Mesendoderm (in vitro differentiated cells): Measurements from ENCODE around the gene NFASC.
A peak's percentile ranks its signal among the peaks of the same experiment; 100 is the strongest.

Source experiments
- DNase-seq: peaks from one replicate; pipeline ENCODE4 v3.0.0; 2013
- H2AK5ac ChIP-seq: 2 replicates; pipeline ENCODE4 v1.6.1; 2013; ENCODE audit warnings: low read length, inconsistent platforms
- H2BK120ac ChIP-seq: 2 replicates; pipeline ENCODE4 v1.6.1; 2013; ENCODE audit warnings: low read depth, mild to moderate bottlenecking, low read length, moderate library complexity, mixed read lengths
- H2BK15ac ChIP-seq: replicated peaks from 2 replicates; pipeline ENCODE4 v1.6.1; 2013; ENCODE audit warnings: low read depth, mild to moderate bottlenecking, moderate library complexity
- H2BK5ac ChIP-seq: 2 replicates; pipeline ENCODE4 v1.6.1; 2013; ENCODE audit warnings: low read length, inconsistent platforms
- H3K18ac ChIP-seq: 2 replicates; pipeline ENCODE4 v1.6.1; 2013; ENCODE audit warnings: mild to moderate bottlenecking, low read length, mixed read lengths
- H3K23ac ChIP-seq: one replicate; pipeline ENCODE4 v1.6.1; 2013; ENCODE audit warnings: low read length
- H3K27ac ChIP-seq: 2 replicates; pipeline ENCODE4 v1.5.1; 2013; ENCODE audit warnings: low read depth, mild to moderate bottlenecking, inconsistent platforms, low read length, moderate library complexity
- H3K27me3 ChIP-seq: 2 replicates; pipeline ENCODE4 v1.6.1; 2013; ENCODE audit warnings: low read length, control low read depth, mild to moderate bottlenecking, inconsistent platforms; ENCODE audit not compliant: insufficient read depth, poor library complexity
- H3K36me3 ChIP-seq: 2 replicates; pipeline ENCODE4 v1.6.1; 2013; ENCODE audit warnings: low read length, inconsistent platforms; ENCODE audit not compliant: control insufficient read depth, insufficient read depth
- H3K4ac ChIP-seq: one replicate; pipeline ENCODE4 v1.6.1; 2013; ENCODE audit warnings: low read depth, mild to moderate bottlenecking, low read length, moderate library complexity
- H3K4me1 ChIP-seq: 2 replicates; pipeline ENCODE4 v1.6.1; 2013; ENCODE audit warnings: low read depth, low read length, inconsistent platforms; ENCODE audit not compliant: control insufficient read depth
- H3K4me2 ChIP-seq: 2 replicates; pipeline ENCODE4 v1.6.1; 2013; ENCODE audit warnings: low read length
- H3K4me3 ChIP-seq: 2 replicates; pipeline ENCODE4 v1.5.1; 2013; ENCODE audit warnings: mild to moderate bottlenecking, low read length
- H3K56ac ChIP-seq: one replicate; pipeline ENCODE4 v1.6.1; 2013; ENCODE audit warnings: low read length
- H3K79me1 ChIP-seq: 2 replicates; pipeline ENCODE4 v1.6.1; 2013; ENCODE audit warnings: low read length, inconsistent platforms
- H3K79me2 ChIP-seq: 2 replicates; pipeline ENCODE4 v1.6.1; 2013; ENCODE audit warnings: mild to moderate bottlenecking, low read length; ENCODE audit not compliant: control insufficient read depth, insufficient read depth
- H3K9ac ChIP-seq: 2 replicates; pipeline ENCODE4 v1.6.1; 2013; ENCODE audit warnings: low read length, inconsistent platforms
- H4K5ac ChIP-seq: one replicate; pipeline ENCODE4 v1.6.1; 2013; ENCODE audit warnings: low read length
- H4K8ac ChIP-seq: one replicate; pipeline ENCODE4 v1.6.1; 2013; ENCODE audit warnings: low read depth, mild to moderate bottlenecking, control low read depth, low read length, moderate library complexity
- WGBS: extraction: QIAGEN DNeasy Blood & Tissue Kit; methylation state at CpG from one replicate; pipeline ENCODE4 v1.1.7; 2013; ENCODE audit warnings: low lambda C conversion rate, missing lambda C conversion rate; ENCODE audit not compliant: insufficient coverage; ENCODE audit errors: extremely low coverage; 5-methylcytosine and 5-hydroxymethylcytosine counted together

NFASC gene

GRCh38 chr1:205044741-205045140, 174.1 kb downstream of the NFASC start:
- DNase-seq: peak; percentile 32
- peaks cover 10% of the 10 kb centered on the region for H3K27me3 ChIP-seq

DNA sequence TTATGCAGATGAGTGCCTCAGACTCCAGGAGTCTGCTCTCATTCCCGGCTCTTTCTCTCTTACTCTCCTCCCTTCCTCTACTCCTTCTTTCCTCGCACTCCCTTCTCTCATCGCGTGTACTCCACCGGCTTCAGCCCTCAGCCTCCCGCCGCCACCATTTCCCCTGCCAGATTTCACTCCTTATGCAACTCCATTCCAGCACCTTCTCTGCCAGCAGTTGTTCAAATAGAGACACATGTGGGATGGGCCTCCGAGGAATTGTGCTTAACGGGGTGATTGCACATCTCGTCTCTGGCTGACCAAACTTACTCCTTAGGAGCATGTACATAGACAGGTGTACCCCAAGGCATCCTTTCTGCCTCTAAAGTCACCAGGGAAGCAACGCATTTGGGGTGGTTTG, 174.5 kb downstream of the NFASC start:
- no peak overlapping the region for H3K27ac ChIP-seq
- H2BK120ac ChIP-seq: no peak overlapping the region
- H3K79me1 ChIP-seq: no peaks in the 10 kb centered on the region
- H3K56ac ChIP-seq: no peak overlapping the region
- no peak overlapping the region for H2BK15ac ChIP-seq
- WGBS: no CpG with 5 or more reads among the region's 11 CpGs
- no peak overlapping the region for H3K4me3 ChIP-seq
- no peak overlapping the region for H3K4me2 ChIP-seq
- no peak overlapping the region for H4K5ac ChIP-seq
- H3K27me3 ChIP-seq: peaks cover 10% of the 10 kb centered on the region
- no peak overlapping the region for H3K9ac ChIP-seq
- no peak overlapping the region for H2BK5ac ChIP-seq
- H3K4ac ChIP-seq: no peak overlapping the region
- H3K23ac ChIP-seq: no peak overlapping the region
- no peak overlapping the region for H2AK5ac ChIP-seq
- no peak for DNase-seq
- H3K18ac ChIP-seq: no peak overlapping the region
- H4K8ac ChIP-seq: no peak overlapping the region
- no peaks in the 10 kb centered on the region for H3K79me2 ChIP-seq
- no peaks in the 10 kb centered on the region for H3K36me3 ChIP-seq
- H3K4me1 ChIP-seq: no peaks in the 10 kb centered on the region

More at GRCh38 chr1:205044741-205045140, 174.1 kb downstream of the NFASC start:
- Histone ChIP-seq H4K5ac (no peak overlapping the region), H3K18ac (no peak overlapping the region), H3K4ac (no peak overlapping the region), H3K4me1 (no peaks in the 10 kb centered on the region), H3K4me3 (no peak overlapping the region), H4K8ac (no peak overlapping the region), H3K56ac (no peak overlapping the region), H2BK120ac (no peak overlapping the region), H3K79me2 (no peaks in the 10 kb centered on the region), H2BK5ac (no peak overlapping the region), H3K4me2 (no peak overlapping the region), H2AK5ac (no peak overlapping the region), H2BK15ac (no peak overlapping the region), H3K23ac (no peak overlapping the region), H3K9ac (no peak overlapping the region), H3K36me3 (no peaks in the 10 kb centered on the region), H3K27ac (no peak overlapping the region), H3K79me1 (no peaks in the 10 kb centered on the region)
- WGBS: no CpG with 5 or more reads among the region's 5 CpGs

DNA sequence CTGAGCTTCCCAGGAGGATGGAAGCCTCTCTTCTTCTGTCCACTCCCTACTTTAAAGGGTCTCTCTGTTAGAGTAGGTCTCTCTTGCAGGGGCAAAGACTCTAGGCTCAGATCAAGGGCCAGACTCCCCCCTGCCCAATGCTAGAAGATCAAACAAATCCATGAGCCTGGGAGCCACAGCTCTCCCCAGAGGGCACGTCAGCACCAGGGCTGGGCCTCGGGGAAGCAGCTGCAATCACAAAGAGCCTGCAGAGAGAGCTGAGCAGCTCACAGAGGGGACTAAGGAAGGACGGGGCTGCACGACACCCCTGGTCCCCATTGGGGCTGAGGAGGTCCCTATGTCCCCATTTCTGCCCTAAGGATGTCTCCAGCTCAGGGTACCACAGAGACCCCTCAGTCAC, 176.2 kb downstream of the NFASC start:
- H3K56ac ChIP-seq: no peak overlapping the region
- H3K27me3 ChIP-seq: peaks cover 8% of the 10 kb centered on the region

GRCh38 chr1:205047764-205048231, 177.1 kb downstream of the NFASC start:
- no peak overlapping the region for H3K4ac ChIP-seq
- H3K79me2 ChIP-seq: no peaks in the 10 kb centered on the region
- no peak overlapping the region for H2BK5ac ChIP-seq
- WGBS: no CpG with 5 or more reads among the region's 5 CpGs
- no peaks in the 10 kb centered on the region for H3K4me1 ChIP-seq
- DNase-seq: no peak
- no peak overlapping the region for H4K5ac ChIP-seq
- no peak overlapping the region for H3K9ac ChIP-seq
- no peaks in the 10 kb centered on the region for H3K36me3 ChIP-seq
- no peak overlapping the region for H3K4me3 ChIP-seq
- H3K23ac ChIP-seq: no peak overlapping the region
- H2BK120ac ChIP-seq: no peak overlapping the region
- H4K8ac ChIP-seq: no peak overlapping the region
- H2BK15ac ChIP-seq: no peak overlapping the region
- H2AK5ac ChIP-seq: no peak overlapping the region
- no peak overlapping the region for H3K18ac ChIP-seq
- peaks cover 2% of the 10 kb centered on the region for H3K27me3 ChIP-seq
- no peaks in the 10 kb centered on the region for H3K79me1 ChIP-seq
- H3K27ac ChIP-seq: no peak overlapping the region
- no peak overlapping the region for H3K4me2 ChIP-seq
- no peak overlapping the region for H3K56ac ChIP-seq

More for the DNA sequence above, 176.2 kb downstream of the NFASC start:
- H3K79me1 ChIP-seq: no peaks in the 10 kb centered on the region
- H3K4me2 ChIP-seq: no peak overlapping the region
- H3K4me1 ChIP-seq: no peaks in the 10 kb centered on the region
- H3K4ac ChIP-seq: no peak overlapping the region
- DNase-seq: no peak
- H4K8ac ChIP-seq: no peak overlapping the region
- H4K5ac ChIP-seq: no peak overlapping the region
- H3K36me3 ChIP-seq: no peaks in the 10 kb centered on the region
- H2BK5ac ChIP-seq: no peak overlapping the region
- H3K79me2 ChIP-seq: no peaks in the 10 kb centered on the region
- no peak overlapping the region for H3K27ac ChIP-seq
- no peak overlapping the region for H2BK120ac ChIP-seq
- no peak overlapping the region for H2AK5ac ChIP-seq
- H3K23ac ChIP-seq: no peak overlapping the region
- H3K18ac ChIP-seq: no peak overlapping the region
- no peak overlapping the region for H2BK15ac ChIP-seq
- no peak overlapping the region for H3K9ac ChIP-seq
- no CpG with 5 or more reads among the region's 4 CpGs for WGBS
- no peak overlapping the region for H3K4me3 ChIP-seq

DNA sequence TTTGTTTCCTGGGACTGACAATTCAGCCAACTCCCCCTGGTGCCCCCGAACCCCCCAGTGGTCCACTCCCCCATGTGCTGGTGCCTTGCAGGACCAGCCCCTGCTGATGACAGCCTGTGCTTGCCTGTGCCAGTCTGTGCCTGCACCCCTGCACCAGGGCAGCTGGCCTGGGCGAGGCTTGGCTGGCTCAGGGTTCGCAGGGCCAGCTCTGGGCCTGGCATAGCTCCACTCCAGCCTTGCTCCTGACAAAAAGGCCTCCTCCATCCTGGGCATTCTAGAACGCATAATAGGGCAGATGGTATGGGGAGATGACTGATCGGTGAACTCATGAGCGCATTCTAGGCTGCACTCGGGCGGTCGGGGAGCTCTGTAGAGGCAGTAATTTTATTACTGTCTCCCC, 177.7 kb downstream of the NFASC start:
- Histone ChIP-seq H3K9ac (no peak overlapping the region), H2AK5ac (no peak overlapping the region), H3K23ac (no peak overlapping the region), H2BK5ac (no peak overlapping the region), H3K27ac (no peak overlapping the region), H3K18ac (no peak overlapping the region), H3K36me3 (no peaks in the 10 kb centered on the region), H2BK120ac (no peak overlapping the region), H3K4me2 (no peak overlapping the region), H4K5ac (no peak overlapping the region), H3K27me3 (peaks cover 2% of the 10 kb centered on the region), H3K4me1 (no peaks in the 10 kb centered on the region), H3K4ac (no peak overlapping the region), H3K4me3 (no peak overlapping the region), H3K79me1 (no peaks in the 10 kb centered on the region), H2BK15ac (no peak overlapping the region), H3K56ac (no peak overlapping the region), H4K8ac (no peak overlapping the region), H3K79me2 (no peaks in the 10 kb centered on the region)
- no peak for DNase-seq
- WGBS: no CpG with 5 or more reads among the region's 9 CpGs

GRCh38 chr1:205049479-205049878, 178.8 kb downstream of the NFASC start:
- H3K9ac ChIP-seq: no peak overlapping the region

More at GRCh38 chr1:205049479-205049878, 178.8 kb downstream of the NFASC start:
- no CpG with 5 or more reads among the region's 6 CpGs for WGBS
- Histone ChIP-seq H3K23ac (no peak overlapping the region), H3K27ac (no peak overlapping the region), H3K4me3 (no peak overlapping the region), H4K8ac (no peak overlapping the region), H3K79me2 (no peaks in the 10 kb centered on the region), H3K4me2 (no peak overlapping the region), H3K79me1 (no peaks in the 10 kb centered on the region), H3K4ac (no peak overlapping the region), H2BK5ac (no peak overlapping the region), H3K4me1 (no peaks in the 10 kb centered on the region), H3K56ac (no peak overlapping the region), H3K27me3 (no peaks in the 10 kb centered on the region), H3K18ac (no peak overlapping the region), H2AK5ac (no peak overlapping the region), H3K36me3 (no peaks in the 10 kb centered on the region), H2BK15ac (no peak overlapping the region), H4K5ac (no peak overlapping the region), H2BK120ac (no peak overlapping the region)
- no peak for DNase-seq
